OCI-LY7 (cell line): ENCODE results near the gene TVP23A. TPM values are rescaled to one million over a fixed set of nuclear protein-coding genes. Genes with fewer than 3 reads are reported as not detected.

Source experiments
- BruUV-seq: library from RNA; stranded (reverse); fragments of 400-500 nt; replicated peaks from 2 replicates; lab custom pipeline; 2021; lab: Mats Ljungman, UMichigan
- CTCF ChIA-PET: fragments of 300-600 bp; sonication (Branson Sonifier 250); formaldehyde crosslinking; loops from one replicate; lab custom pipeline; 2022; ENCODE audit warnings: antibody characterized with exemption; ENCODE audit not compliant: unreplicated experiment; lab: Charles Lee
- POLR2A ChIA-PET: fragments of 300-600 bp; sonication (Branson Sonifier 250); formaldehyde crosslinking; loops from one replicate; lab custom pipeline; 2022; ENCODE audit warnings: antibody characterized with exemption; lab: Charles Lee
- DNase-seq: peaks from one replicate; pipeline ENCODE4 v3.0.0-alpha.2; 2015; ENCODE audit warnings: low spot score
- H2AFZ ChIP-seq: fragments of 200-600 bp; sonication (generic), shearing (Covaris generic); 2 replicates; pipeline ENCODE4 v1.6.1; 2014; ENCODE audit warnings: mild to moderate bottlenecking, antibody characterized with exemption, low read length, moderate library complexity
- H3K27ac ChIP-seq: fragments of 200-600 bp; sonication (generic); 2 replicates; pipeline ENCODE4 v1.5.1; 2014; ENCODE audit warnings: mixed run types, low read depth, mild to moderate bottlenecking, moderate library complexity, low read length, inconsistent platforms; ENCODE audit not compliant: poor library complexity, severe bottlenecking
- H3K36me3 ChIP-seq: fragments of 200-600 bp; sonication (generic); 2 replicates; pipeline ENCODE4 v1.6.1; 2014; ENCODE audit warnings: mild to moderate bottlenecking, antibody characterized with exemption, low read length, moderate library complexity, mixed read lengths; ENCODE audit not compliant: insufficient read depth
- H3K4me1 ChIP-seq: fragments of 200-600 bp; sonication (generic); 2 replicates; pipeline ENCODE4 v1.5.1; 2014; ENCODE audit warnings: mild to moderate bottlenecking, low read length; ENCODE audit not compliant: insufficient read depth, poor library complexity, severe bottlenecking
- H3K4me2 ChIP-seq: fragments of 200-600 bp; sonication (generic); 2 replicates; pipeline ENCODE4 v1.6.1; 2014; ENCODE audit warnings: mild to moderate bottlenecking, low read length
- H3K4me3 ChIP-seq: fragments of 200-600 bp; sonication (generic); 2 replicates; pipeline ENCODE4 v1.5.1; 2014; ENCODE audit warnings: mild to moderate bottlenecking, low read depth, low read length; ENCODE audit not compliant: poor library complexity, severe bottlenecking
- H3K79me2 ChIP-seq: fragments of 200-600 bp; sonication (generic); 2 replicates; pipeline ENCODE4 v1.6.1; 2016; ENCODE audit warnings: low read depth, mild to moderate bottlenecking, low read length, moderate library complexity, mixed read lengths; ENCODE audit not compliant: insufficient read depth
- H3K9me2 ChIP-seq: fragments of 200-600 bp; sonication (generic); 2 replicates; pipeline ENCODE4 v1.6.1; 2016; ENCODE audit warnings: mild to moderate bottlenecking, low read length, mixed read lengths; ENCODE audit not compliant: insufficient read depth
- H3K9me3 ChIP-seq: fragments of 200-600 bp; sonication (generic); 2 replicates; pipeline ENCODE4 v1.6.1; 2014; ENCODE audit warnings: mild to moderate bottlenecking, mixed run types, low read length, mixed read lengths
- H4K20me1 ChIP-seq: fragments of 200-600 bp; sonication (generic); 2 replicates; pipeline ENCODE4 v1.6.1; 2014; ENCODE audit warnings: mild to moderate bottlenecking, antibody characterized with exemption, low read length, moderate library complexity, mixed read lengths; ENCODE audit not compliant: insufficient read depth
- EZH2phosphoT487 ChIP-seq: fragments of 200-600 bp; sonication (generic); IDR thresholded peaks from 2 replicates; pipeline ENCODE4 v1.6.1; 2018; ENCODE audit warnings: low read depth, borderline replicate concordance, mild to moderate bottlenecking, mixed run types, antibody characterized with exemption, low read length, moderate library complexity, mixed read lengths
- intact Hi-C: fragments of 100-400 bp; cut with micrococcal nuclease; formaldehyde crosslinking; loops from one replicate; pipeline ENCODE4 v1.10.0; 2022; ENCODE audit not compliant: unreplicated experiment
- total RNA-seq, 2 experiments: library from RNA; depleted of rRNA in 1 of 2; stranded (reverse); fragments of >200 nt in 1 of 2; shearing (Covaris generic) in 1 of 2; gene quantifications; 2 replicates each; pipeline ENCODE4 v1.2.3, GENCODE V29; 2014 to 2022
- TF ChIP-seq, protein P1 (sequence below): fragments of 200-600 bp; sonication (generic); conservative IDR thresholded peaks from 2 replicates; pipeline ENCODE4 v1.5.1; 2014; ENCODE audit warnings: mild to moderate bottlenecking, antibody characterized with exemption, low read length, moderate library complexity, mixed read lengths

The TVP23A gene
- total RNA-seq, 2 experiments from 2014 or later = 0.57 TPM; not detected in 1

DNA sequence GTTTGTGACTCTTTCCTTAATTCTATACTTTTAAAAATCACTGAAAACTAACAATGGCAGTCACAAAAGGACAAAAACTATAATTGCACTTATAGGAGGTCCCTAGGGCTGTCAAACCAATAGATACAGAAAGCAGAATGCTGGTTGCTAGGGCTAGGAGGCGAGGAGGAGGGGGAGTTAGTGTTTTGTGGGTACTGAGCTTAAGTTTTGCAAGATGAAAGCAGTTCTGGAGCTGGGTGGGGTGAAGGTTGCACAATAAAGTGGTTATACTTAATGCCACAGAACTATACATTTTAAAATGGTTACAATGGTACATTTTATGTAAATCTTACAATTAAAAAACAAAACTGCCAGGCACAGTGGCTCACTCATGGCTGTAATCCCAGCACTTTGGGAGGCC, 47.7 kb downstream of the TVP23A start:
- BruUV-seq = no TSS peak
- Histone ChIP-seq H3K27ac (no peak overlapping the region), H4K20me1 (no peaks in the 10 kb centered on the region), H2AFZ (no peak overlapping the region), H3K4me3 (no peak overlapping the region), H3K4me2 (no peak overlapping the region), H3K4me1 (no peaks in the 10 kb centered on the region), H3K9me2 (no peaks in the 10 kb centered on the region), H3K36me3 (peaks cover 15% of the 10 kb centered on the region; the same call in 1 of the 2 replicates), H3K79me2 (no peaks in the 10 kb centered on the region), H3K9me3 (no peaks in the 10 kb centered on the region)
- ChIA-PET CTCF (no interaction called here), POLR2A (interaction anchor here (1.4 kb wide), 1 partner anchor 33 kb away, joined by 3 read pairs; no protein-coding TSS in a partner anchor)
- TF ChIP-seq, protein P1, sequence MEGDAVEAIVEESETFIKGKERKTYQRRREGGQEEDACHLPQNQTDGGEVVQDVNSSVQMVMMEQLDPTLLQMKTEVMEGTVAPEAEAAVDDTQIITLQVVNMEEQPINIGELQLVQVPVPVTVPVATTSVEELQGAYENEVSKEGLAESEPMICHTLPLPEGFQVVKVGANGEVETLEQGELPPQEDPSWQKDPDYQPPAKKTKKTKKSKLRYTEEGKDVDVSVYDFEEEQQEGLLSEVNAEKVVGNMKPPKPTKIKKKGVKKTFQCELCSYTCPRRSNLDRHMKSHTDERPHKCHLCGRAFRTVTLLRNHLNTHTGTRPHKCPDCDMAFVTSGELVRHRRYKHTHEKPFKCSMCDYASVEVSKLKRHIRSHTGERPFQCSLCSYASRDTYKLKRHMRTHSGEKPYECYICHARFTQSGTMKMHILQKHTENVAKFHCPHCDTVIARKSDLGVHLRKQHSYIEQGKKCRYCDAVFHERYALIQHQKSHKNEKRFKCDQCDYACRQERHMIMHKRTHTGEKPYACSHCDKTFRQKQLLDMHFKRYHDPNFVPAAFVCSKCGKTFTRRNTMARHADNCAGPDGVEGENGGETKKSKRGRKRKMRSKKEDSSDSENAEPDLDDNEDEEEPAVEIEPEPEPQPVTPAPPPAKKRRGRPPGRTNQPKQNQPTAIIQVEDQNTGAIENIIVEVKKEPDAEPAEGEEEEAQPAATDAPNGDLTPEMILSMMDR = no peak
- no peak for TF ChIP-seq EZH2phosphoT487
- no peak for DNase-seq
- intact Hi-C loops = no loop called here

DNA sequence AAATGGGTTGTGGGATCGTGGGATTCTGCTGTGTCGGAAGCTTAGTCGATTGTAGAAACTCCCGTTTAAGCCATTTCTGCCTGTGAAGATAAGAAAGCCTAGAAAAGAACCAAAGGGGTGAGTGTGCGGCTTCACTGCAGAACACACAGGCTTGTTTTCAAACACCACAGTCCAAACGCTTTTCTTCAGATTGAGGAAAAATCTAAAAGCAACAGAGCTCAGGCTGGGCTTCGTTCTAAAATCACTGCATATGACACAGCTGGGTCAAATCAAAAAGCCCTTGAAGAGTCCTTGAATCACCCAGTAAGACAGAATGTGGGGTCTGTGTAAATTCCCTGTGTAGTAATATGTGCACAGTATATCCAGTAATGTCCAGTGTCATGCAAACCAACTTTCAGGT, 49.2 kb downstream of the TVP23A start:
- H3K9me3 ChIP-seq = no peaks in the 10 kb centered on the region
- BruUV-seq = no TSS peak
- H3K4me1 ChIP-seq = no peaks in the 10 kb centered on the region
- intact Hi-C loops = no loop called here
- CTCF ChIA-PET = no interaction called here
- no peak for DNase-seq
- H3K4me3 ChIP-seq = no peak overlapping the region
- peaks cover 24% of the 10 kb centered on the region for H3K36me3 ChIP-seq
- POLR2A ChIA-PET = no interaction called here
- no peaks in the 10 kb centered on the region for H3K9me2 ChIP-seq
- no peak for TF ChIP-seq EZH2phosphoT487
- TF ChIP-seq, protein P1 = no peak
- no peaks in the 10 kb centered on the region for H3K79me2 ChIP-seq
- H3K4me2 ChIP-seq = no peak overlapping the region
- no peaks in the 10 kb centered on the region for H4K20me1 ChIP-seq
- no peak overlapping the region for H2AFZ ChIP-seq
- H3K27ac ChIP-seq = no peak overlapping the region

DNA sequence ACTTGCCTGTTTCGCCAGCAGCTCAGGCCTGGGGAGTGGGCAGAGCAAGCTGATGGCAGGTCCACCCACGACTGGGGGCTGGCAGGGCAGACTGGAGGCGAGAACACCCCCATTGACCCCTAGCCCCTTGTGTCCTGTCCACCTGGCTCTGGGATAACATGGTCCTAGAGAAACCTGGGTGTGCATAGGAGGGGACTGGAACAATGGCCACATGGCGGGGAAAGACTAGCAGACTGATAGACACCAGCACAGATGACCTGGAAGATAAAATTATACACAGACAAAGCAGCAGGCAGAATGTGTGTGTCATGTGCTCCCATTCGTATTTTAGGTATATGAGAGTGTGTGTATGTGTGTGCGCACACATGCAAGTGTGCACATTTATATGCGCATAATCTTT, 51.5 kb downstream of the TVP23A start:
- H3K79me2 ChIP-seq = no peaks in the 10 kb centered on the region
- no peaks in the 10 kb centered on the region for H3K4me1 ChIP-seq
- CTCF ChIA-PET = no interaction called here
- H3K9me2 ChIP-seq = no peaks in the 10 kb centered on the region
- no peak overlapping the region for H3K4me2 ChIP-seq
- no peak overlapping the region for H2AFZ ChIP-seq
- TF ChIP-seq EZH2phosphoT487 = no peak
- TF ChIP-seq, protein P1 = no peak
- no peak overlapping the region for H3K27ac ChIP-seq
- intact Hi-C loops = no loop called here
- H3K9me3 ChIP-seq = no peaks in the 10 kb centered on the region
- POLR2A ChIA-PET = no interaction called here
- BruUV-seq = no TSS peak
- DNase-seq = no peak
- H3K36me3 ChIP-seq = peaks cover 46% of the 10 kb centered on the region
- H4K20me1 ChIP-seq = no peaks in the 10 kb centered on the region
- no peak overlapping the region for H3K4me3 ChIP-seq
